ENCODE measurements around the gene PKNOX1.
"Not testable (repeated sequence)": the region's sequence is repeated elsewhere in the genome, so short reads cannot be mapped to it uniquely, and the experiment has no call there.

Gene PKNOX1, protein sequence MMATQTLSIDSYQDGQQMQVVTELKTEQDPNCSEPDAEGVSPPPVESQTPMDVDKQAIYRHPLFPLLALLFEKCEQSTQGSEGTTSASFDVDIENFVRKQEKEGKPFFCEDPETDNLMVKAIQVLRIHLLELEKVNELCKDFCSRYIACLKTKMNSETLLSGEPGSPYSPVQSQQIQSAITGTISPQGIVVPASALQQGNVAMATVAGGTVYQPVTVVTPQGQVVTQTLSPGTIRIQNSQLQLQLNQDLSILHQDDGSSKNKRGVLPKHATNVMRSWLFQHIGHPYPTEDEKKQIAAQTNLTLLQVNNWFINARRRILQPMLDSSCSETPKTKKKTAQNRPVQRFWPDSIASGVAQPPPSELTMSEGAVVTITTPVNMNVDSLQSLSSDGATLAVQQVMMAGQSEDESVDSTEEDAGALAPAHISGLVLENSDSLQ

DNA sequence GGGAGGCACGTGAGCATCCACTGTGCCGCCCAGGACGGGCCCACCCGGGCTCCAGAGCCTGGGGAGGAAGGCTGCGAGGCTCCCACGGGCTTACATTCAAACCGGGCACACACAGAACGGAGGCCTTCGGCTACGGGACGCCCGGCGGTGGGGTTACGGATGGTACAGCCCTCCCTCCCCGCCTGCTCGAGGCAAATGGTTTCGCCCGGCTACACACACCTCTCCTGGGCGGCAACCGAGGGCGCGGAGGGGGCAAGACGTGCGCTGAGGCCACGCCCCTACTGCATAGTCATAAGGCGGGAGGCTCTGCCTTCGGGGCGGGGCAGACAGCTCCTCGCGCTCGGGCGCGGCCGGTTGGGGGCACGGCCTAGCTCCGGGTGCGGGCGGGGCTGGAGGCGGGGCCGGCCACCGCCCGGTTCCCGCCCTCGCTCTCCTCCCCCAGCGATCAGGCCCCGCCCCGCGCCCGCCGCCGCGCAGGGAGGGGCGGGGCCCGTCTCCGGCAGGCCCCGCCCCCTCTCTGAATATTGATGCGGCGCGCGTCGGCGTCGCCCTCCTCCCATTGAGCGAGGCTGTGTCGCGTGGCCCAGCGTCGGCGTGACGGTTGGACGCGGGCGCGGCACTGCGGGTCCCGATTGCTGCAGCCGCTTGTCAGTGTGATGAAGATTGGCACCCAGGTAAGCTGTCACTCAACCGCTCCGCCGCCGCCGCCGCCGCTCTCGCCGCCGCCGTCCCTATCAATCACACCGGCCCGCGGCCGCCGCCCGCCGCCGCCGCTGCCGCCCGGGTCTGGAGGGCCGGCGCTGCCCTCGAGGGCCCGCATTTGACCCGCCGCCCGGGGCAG is at the start of gene PKNOX1:
PKNOX1 (plus strand) TSS at position 572 of the 841 bp plus-strand sequence. CDS start 29,820 bp downstream, outside the sequence.
- FAIRE-seq: no peak

DNA sequence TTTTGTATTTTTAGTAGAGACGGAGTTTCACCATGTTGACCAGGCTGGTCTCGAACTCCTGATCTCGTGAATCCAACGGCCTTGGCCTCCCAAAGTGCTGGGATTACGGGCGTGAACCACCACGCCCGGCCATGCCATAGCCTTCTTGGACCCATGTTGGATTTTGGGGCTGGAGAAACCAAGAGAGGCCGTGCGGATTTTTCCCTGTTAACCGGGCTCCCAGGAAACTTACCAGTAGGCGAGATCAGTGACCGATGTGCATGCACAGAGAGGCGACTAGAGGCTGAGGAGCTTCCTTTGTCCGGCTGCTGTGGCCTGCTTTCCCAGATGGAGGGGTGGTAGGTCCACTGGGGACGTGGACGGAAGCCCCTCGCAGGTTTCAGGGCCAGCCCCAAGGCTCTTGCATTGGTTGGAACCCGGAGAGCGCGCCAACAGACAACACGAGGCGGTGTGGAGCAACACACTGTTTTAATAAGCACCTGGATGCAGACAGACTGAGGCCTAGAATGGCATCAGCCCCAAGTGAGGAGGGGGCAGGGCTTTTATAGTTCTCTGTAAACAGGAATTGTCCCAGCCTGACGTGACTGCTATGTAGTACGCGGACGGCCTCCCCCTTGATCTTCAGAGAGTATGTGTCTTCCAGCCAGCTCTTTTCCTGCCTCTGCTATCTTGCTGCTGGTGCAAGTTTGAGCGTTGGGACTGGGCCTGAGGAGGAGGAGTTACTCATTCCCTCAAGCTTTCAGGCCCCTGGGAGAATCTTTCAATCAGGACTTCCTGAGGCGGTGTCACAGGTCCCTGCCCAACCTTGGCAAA is 49.0 kb upstream of the PKNOX1 start, which contains the start of gene ERVH48-1:
ERVH48-1 (minus strand) TSS at position 517 of the 813 bp plus-strand sequence. CDS start 6,624 bp downstream, outside the sequence.
- FAIRE-seq: no peak

DNA sequence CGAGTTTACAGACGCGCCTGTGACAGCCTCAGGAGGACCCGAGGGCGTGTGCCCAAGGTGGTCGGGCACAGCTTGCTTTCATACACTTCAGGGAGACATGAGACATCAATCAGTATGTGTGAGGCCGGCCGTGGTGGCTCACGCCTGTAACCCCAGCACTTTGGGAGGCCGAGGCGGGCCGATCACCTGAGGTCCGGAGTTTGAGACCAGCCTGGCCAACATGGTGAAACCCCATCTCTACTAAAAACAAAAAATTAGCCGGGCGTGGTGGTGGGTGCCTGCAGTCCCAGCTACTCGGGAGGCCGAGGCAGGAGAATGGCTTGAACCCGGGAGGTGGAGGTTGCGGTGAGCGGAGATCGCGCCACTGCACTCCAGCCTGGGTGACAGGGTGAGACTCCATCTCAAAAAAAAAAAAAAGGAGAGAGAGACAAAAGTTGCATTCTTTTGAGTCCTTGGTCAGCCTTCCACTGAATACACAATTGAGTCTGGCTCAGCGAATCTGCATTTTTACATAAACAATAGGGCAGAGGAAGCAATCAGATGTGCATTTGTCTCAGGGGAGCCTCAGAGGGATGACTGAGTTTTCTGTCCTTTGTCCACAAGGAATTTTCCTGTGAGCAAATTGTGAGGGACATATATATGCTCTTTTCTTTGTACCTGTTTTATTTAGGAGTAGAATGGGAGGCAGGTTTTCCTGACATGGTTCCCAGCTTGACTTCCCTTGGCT is 46.7 kb upstream of the PKNOX1 start:
- FAIRE-seq: not testable (repeated sequence)

DNA sequence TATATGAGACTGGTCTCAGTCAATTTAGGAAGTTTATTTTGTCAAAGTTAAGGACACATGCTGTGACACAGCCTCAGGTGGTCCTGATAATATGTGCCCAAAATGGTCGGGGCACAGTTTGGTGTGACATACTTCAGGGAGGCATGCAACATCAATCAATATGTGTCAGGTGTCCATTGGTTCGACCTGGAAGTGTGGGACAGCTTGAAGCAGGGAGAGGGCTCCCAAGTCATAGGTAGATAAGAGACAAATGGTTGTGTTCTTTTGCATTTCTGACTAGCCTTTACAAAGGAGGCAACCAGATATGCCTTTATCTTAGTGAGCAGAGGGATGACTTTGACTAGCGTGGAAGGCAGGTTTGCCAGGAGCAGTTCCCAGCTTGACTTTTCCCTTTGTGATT is 44.4 kb upstream of the PKNOX1 start:
- no peak for FAIRE-seq

DNA sequence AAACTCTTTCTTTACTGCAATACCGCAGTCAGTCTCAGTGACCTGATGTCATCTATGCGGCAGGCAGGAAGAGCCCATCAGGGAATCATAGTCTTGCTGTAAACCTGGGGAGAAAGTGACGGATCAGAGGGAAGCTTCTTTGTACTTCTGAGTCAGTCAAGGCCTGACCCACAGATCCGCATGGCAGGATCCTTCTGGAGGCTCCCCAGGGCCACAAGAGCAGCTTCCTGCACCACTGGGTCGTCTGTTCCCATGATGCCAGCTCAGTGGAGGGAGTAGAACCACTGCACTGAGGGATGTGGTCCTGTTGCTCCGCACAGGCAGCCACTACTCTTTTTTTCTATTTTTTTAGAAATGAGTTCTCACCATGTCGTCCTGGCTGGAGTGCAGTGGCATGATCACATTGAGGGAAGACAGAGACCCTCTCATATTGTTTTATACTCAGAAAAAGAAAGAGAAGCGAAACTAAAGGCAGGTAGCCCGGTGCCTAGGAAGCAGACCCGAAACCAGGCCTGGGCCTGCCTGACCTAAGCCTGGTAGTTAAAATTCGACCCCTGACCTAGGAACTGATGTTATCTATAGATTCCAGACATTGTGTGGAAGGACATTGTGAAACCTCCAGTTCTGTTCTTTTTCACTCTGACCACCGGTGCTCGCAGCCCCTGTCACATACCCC is 42.7 kb upstream of the PKNOX1 start:
- FAIRE-seq: no peak

DNA sequence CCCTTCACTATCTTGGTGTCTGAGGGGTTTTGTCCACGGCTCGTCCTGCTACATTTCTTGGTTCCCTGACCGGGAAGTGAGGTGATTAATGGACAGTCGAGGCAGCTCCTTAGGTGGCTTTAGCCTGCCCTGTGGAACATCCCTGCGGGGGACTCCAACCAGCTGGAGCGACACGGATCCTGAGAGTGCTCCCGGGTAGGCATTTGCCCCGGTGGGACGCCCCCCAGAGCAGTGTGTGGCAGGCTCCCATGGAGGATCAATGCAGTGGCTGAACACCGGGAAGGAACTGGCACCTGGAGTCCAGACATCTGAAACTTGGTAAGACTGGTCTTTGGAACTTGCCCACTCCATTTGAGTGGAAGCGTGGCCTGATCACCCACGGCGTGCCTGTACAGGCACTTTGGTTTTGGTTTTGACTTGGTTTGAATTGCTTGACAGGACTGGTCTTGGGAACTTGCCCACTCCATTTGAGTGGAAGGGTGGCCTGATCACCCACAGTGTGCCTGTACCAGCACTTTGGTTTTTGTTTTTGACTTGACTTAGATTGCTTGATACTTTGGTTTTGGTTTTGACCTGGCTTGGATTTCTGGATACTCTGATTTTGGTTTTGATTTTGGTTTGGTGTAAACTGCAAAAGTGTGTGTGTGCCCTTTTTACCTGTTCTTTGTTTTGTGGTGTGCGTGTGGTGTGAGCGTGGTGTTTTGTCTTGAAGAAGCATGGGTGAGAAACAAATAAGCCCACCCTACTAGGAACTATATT is 41.8 kb upstream of the PKNOX1 start:
- not testable (repeated sequence) for FAIRE-seq

DNA sequence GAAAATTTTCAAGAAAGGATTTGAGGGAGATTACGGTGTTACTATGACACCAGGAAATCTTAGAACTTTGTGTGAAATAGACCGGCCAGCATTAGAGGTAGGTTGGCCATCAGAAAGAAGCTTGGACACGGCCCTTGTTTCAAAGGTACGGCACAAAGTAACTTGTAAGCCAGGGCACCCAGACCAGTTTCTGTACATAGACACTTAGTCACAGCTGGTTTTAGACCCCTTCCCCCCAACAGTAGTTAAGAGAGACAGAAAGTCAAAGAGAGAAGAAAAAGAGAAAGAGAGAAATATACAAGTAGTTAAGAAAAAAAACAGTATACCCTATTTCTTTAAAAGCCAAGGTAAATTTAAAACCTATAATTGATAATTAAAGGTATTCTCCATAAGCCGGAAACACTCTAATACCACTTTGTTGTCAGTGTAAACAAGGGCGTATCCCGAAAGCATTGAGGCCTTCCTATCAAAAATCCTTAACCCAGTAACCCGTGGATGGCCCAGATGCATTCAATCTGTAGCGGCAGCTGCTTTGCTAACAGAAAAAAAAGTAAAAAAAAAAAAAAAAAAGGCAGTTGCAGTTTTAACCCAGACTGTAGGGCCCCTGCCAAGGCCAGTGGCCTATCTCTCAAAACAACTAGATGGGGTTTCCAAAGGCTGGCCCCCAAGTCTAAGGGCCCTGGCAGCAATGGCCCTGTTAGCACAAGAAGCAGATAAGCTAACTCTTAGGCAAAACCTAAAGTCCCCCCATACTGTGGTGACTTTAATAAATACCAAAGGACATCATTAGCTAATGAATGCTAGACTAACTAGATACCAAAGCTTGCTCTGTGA is 41.0 kb upstream of the PKNOX1 start:
- FAIRE-seq: not testable (repeated sequence)

DNA sequence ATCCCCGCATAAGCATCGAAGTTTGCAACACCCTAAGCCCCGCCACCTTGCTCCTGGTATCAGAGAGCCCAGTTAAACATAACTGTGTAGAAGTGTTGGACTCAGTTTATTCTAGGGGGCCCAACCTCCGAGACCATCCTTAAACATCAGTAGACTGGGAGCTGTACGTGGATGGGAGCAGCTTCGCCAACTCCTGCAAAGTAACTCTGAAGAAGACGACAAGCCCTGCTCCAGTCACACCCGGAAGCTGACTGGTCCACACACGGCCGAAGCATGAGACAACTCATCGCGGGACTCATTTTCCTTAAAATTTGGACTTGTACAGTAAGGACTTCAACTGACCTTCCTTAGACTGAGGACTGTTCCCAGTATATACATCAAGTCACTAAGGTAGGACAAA is 40.4 kb upstream of the PKNOX1 start:
- not testable (repeated sequence) for FAIRE-seq

DNA sequence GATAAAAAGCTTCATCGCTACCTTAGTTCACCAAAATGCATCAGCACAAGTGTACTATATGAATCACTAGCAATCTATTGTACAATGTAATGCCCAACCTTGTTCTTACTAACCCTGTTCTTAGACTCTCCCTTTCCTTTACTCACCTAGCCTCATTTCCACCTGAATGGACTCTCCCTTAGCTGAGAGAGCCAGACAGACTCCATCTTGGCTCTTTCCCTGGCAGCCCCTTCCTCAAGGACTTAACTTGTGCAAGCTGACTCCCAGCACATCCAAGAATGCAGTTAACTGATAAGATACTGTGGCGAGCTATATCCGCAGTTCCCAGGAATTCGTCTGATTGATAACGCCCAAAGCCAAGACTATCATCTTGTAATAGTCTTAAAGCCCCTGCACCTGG is 38.0 kb upstream of the PKNOX1 start:
- FAIRE-seq: not testable (repeated sequence)

DNA sequence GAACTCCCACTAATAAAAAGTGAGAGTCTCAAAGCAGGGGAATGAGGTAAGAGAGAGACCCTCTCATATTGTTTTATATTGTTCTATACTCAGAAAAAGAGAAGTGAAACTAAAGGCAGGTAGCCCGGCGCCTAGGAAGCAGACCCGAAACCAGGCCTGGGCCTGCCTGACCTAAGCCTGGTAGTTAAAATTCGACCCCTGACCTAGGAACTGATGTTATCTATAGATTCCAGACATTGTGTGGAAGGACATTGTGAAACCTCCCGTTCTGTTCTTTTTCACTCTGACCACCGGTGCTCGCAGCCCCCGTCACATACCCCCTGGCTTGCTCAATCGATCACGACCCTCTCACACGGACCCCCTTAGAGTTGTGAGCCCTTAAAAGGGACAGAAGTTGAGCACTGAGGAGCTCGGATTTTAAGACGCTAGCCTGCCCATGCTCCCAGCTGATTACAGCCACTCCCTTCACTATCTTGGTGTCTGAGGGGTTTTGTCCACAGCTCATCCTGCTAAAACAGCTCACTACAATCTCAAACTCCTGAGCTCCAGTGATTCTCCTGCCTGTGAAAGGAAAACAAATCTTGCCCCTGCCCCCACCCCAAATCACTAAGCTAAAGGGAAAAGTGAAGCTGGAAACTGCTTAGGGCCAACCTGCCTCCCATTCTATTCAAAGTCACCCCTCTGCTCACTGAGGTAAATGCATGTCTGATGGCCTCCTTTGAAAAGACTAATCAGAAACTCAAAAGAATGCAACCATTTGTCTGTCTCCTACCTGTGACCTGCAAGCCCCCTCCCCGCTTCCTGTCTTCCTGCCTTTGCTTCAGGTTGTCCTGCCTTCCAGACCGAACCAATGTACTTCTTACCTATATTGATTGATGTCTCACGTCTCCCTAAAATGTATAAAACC is 37.1 kb upstream of the PKNOX1 start:
- FAIRE-seq: not testable (repeated sequence)

DNA sequence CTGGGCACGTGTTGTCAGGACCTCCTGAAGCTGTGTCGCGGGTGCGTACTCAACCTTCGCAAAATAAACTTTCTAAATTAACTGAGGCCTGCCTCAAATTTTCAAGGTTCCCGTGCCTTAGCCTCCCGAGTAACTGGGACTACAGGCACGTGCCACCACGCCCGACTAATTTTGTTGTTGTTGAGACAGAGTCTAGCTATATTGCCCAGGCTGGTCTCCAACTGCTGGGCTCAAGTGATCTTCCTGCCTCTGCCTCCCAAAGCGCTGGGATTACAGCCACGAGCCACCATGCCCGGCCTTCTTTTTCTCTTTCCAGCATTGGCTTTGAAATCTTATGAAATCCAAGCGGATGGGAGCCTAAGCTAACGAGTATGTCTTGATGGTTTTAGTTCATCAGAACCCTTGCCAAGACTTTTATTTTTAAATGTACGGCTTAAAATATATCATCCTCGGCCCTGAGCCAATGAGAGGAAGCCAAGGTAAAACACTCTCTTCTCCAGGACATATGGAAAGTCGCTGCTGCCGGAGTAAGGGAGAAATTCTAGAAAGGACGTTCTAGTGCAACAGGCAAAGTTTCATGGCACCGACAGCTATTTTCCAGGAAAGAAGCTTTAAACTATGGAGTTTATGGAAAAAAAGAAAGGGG is 36.3 kb upstream of the PKNOX1 start:
- FAIRE-seq: no peak

DNA sequence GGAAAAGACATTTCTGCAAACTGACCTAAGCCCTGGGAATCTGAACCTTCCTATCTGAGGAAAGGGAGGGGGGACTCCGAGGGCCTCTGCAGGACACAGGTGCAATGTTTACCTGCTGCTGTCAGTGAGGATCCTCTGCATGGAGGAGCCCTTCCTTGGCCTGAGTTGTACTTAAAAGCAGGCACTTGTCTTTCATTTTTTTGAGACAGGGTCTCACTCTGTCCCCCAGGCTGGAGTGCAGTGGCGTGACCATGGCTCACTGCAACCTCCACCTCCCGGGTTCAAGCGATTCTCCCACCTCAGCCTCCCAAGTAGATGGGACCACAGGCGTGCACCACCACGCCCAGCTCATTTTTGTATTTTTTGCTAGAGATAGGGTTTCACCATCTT is 35.8 kb upstream of the PKNOX1 start:
- FAIRE-seq: not testable (repeated sequence)

DNA sequence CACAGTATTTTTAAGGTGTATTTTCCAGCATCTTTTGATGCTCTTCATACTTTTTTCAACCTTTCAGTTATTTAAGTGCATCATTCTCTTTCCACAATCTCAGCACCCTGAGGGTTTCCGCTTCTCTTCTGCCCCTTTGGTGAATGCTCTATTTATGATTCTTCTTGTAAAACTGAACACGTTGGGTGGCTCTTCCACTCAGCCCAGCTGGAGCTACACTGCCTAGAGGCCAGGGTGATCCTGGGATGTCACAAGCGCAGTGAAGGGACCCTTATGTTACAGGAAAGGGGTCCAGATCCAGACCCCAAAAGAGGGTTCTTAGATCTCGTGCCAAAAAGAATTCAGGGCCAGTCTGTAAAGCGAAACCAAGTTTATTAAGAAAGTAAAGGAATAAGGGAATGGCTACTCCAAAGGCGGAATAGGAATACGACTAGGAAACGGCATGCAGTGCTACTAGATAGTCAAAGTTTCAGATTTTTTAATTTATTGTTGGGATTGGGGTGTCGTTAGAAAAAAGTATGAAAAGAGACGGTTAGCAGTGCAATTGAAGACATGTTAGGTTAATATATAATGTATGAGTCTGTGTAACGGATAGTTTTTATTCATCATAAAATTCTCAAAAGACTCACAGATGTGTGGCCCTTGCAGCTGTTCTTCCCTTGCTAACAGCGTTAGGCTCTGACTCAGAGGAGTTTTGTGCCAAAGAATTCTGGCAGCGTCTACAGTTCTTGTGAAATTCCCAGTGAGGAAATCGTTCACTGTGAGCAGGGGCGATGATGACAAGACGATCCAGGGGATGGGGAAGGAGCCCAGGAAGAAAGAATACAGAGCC is 34.6 kb upstream of the PKNOX1 start:
- peak; percentile 70 for FAIRE-seq

DNA sequence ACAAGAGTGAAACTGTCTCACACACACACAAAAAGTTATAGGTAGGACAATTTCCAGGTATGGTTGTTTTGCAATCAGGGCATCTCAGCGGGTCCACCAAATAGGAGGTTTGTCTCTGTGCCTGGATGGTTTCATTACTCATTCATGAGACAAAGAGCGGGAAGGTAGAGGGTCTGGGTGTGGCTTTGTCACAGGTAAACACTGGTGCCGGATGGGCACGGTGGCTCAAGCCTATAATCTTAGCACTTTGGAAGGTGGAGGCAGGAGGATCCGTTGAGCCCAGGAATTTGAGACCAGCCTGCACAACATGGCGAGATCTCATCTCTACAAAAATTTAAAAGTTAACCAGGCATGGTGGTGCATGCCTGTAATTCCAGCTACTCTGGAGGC is 32.7 kb upstream of the PKNOX1 start:
- no peak for FAIRE-seq

DNA sequence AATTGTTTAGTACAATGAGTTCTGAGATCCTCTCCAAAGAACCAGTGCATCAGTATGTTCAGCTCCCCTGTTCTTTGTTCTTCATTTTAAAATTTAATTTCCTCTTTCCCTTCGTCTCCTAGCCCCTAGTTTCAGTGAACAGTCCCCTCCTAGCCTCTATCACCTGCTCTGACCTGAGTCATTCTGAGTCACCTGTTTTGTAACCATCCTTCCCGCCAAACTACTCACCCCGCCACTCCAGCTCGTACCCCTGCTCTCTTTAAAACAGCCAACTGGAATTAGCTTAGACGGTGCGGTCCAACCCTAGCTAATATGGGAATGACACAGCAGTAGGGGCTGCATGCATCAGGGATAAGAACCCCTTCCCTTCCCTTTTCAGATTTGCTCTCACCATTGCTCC is 32.1 kb upstream of the PKNOX1 start:
- FAIRE-seq: no peak

DNA sequence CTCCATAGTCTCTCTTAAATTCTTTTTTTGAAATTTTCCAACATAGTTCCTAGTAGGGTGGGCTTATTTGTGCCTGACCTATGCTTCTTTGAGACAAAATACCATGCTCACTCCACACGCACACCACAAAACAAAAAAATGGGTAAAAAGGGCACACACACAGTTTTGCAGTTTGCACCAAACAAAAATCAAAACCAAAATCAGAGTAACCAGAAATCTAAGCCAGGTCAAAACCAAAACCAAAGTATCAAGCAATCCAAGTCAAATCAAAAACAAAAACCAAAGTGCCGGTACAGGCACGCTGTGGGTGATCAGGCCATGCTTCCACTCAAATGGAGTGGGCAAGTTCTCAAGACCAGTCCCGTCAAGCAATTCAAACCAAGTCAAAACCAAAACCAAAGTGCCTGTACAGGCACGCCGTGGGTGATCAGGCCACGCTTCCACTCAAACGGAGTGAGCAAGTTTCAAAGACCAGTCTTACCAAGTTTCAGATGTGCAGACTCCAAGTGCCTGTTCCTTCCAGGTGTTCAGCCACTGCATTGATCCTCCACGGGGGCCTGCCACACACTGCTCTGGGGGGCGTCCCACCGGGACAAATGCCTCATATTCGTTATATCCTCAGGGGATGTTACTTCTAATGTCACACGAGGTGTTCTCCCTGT is 25.1 kb upstream of the PKNOX1 start:
- not testable (repeated sequence) for FAIRE-seq
